ENCODE measurements around the gene C22orf23.
"Not testable (repeated sequence)": the region's sequence is repeated elsewhere in the genome, so short reads cannot be mapped to it uniquely, and the experiment has no call there.

C22orf23 gene

DNA sequence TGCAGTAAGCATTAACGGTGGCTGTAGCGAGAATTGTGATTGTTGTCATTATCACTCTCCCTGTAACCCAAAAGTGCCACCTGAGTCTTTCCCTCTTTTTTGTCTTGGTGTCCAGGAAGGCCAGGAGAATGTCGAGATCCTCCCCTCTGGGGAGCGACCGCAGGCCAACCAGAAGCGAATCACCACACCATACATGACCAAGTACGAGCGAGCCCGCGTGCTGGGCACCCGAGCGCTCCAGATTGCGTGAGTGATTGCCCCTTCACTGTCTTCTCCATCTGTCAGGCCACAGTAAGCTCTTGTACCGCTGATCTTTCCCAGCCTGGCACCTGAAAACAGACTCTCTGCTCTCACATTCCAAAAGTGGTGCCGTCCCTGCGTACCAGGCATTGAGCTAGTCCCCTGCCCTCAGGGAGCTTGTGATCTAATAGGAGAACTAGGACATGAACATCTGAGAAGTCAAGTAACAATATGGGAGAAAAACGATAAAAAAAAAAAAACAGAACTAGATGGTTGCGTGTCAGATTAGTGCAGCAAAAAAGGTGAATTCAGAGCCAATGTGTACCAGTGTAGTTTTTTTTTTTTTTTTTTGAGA, 5.9 kb upstream of the C22orf23 start:
- DNase-seq (ENCODE audit: insufficient read length, low spot score) (no peak), FAIRE-seq (no peak)
- TF ChIP-seq POLR2A (IDR thresholded peaks at IDR 0.05; ENCODE audit: low read depth, low read length) (no peak), POLR2AphosphoS5 (IDR thresholded peaks at IDR 0.05; ENCODE audit: low read depth, low read length) (no peak), PAX5 (IDR thresholded peaks at IDR 0.05; ENCODE audit: insufficient read depth, low read length, severe bottlenecking) (no peak), TAF1 (IDR thresholded peaks at IDR 0.05; ENCODE audit: low read depth, low read length) (no peak), SPI1 (IDR thresholded peaks at IDR 0.05; ENCODE audit: low read depth, low read length) (no peak), POU2F2 (IDR thresholded peaks at IDR 0.05; ENCODE audit: low read depth, low read length) (no peak)

- TF ChIP-seq PAX5 (IDR thresholded peaks at IDR 0.05; ENCODE audit: insufficient read depth, low read length, severe bottlenecking) (no peak), POLR2AphosphoS5 (IDR thresholded peaks at IDR 0.05; ENCODE audit: low read depth, low read length) (no peak), TAF1 (IDR thresholded peaks at IDR 0.05; ENCODE audit: low read depth, low read length) (no peak), POU2F2 (IDR thresholded peaks at IDR 0.05; ENCODE audit: low read depth, low read length) (no peak), POLR2A (IDR thresholded peaks at IDR 0.05; ENCODE audit: low read depth, low read length) (no peak), SPI1 (IDR thresholded peaks at IDR 0.05; ENCODE audit: low read depth, low read length) (no peak)
- DNase-seq (ENCODE audit: insufficient read length, low spot score), result no peak
- no peak for FAIRE-seq
These were observed 3.8 kb upstream of the C22orf23 start for GRCh38 chr22:37957232-37957631.

DNA sequence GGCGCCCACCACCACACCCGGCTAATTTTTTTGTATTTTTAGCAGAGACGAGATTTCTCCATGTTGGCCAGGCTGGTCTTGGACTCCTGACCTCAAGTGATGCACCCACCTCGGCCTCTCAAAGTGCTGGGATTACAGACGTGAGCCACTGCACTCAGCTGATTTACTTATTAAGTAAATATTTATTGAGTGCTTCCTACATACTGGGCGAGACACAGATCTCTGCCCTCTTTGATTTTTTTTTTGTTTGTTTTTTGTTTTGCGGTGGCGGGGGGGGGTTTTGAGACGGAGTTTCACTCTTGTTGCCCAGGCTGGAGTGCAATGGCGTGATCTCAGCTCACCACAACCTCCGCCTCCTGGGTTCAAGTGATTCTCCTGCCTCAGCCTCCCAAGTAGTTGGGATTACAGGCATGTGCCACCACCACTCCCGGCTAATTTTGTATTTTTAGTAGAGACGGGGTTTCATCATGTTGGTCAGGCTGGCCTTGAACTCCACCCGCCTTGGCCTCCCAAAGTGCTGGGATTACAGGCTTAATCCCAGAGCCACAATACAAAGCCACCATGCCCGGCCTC, 2.5 kb upstream of the C22orf23 start:
- not testable (repeated sequence) for FAIRE-seq; DNase-seq (ENCODE audit: insufficient read length, low spot score)

DNA sequence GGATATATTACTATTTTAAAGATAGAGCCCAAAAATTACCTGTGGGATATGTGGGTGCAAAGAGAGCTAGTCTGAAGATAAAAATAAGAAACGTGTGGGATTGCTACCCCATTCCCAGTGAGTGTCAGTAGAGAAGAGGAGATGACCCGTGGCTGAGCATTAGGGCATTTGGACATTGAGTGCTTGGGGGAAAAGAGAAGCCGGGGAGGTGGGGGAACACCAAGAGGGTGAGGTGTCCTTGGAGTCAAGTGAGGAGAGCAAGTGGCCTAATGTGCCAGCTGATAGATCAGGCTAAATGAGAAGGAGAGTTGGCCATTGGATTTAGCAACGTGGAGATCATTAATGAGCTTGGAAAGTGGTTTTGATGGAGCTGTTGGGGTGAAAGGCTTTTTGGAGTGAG, 1.3 kb upstream of the C22orf23 start:
- DNase-seq (ENCODE audit: insufficient read length, low spot score) (no peak), FAIRE-seq (no peak)
- TF ChIP-seq POLR2AphosphoS5 (IDR thresholded peaks at IDR 0.05; ENCODE audit: low read depth, low read length), result no peak
- TF ChIP-seq PAX5 (IDR thresholded peaks at IDR 0.05; ENCODE audit: insufficient read depth, low read length, severe bottlenecking), result no peak
- no peak for TF ChIP-seq SPI1 (IDR thresholded peaks at IDR 0.05; ENCODE audit: low read depth, low read length)
- no peak for TF ChIP-seq POLR2A (IDR thresholded peaks at IDR 0.05; ENCODE audit: low read depth, low read length)
- no peak for TF ChIP-seq TAF1 (IDR thresholded peaks at IDR 0.05; ENCODE audit: low read depth, low read length)
- no peak for TF ChIP-seq POU2F2 (IDR thresholded peaks at IDR 0.05; ENCODE audit: low read depth, low read length)

DNA sequence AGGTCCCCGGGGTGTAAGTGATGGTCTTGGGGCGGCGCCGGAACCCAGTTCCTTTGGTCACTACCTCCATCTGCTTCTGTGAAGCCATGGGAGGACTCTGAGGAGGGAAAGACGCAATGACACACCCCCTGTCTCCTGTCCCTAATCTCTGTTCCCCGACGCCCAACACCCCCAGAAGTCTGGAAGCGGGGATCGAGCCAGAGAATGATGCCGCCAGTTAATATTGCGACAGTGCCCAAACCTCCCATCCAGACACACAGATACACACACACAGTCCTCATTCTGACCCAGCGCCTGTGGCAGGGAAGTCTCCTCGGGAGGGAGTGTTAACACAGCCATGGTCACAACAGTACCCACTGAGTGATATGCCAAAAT, 352 bp downstream of the C22orf23 start:
- DNase-seq (ENCODE audit: insufficient read length, low spot score) (no peak), FAIRE-seq (no peak)
- no peak for TF ChIP-seq SPI1 (IDR thresholded peaks at IDR 0.05; ENCODE audit: low read depth, low read length)
- TF ChIP-seq POLR2A (IDR thresholded peaks at IDR 0.05; ENCODE audit: low read depth, low read length), result no peak
- no peak for TF ChIP-seq PAX5 (IDR thresholded peaks at IDR 0.05; ENCODE audit: insufficient read depth, low read length, severe bottlenecking)
- no peak for TF ChIP-seq TAF1 (IDR thresholded peaks at IDR 0.05; ENCODE audit: low read depth, low read length)
- TF ChIP-seq POLR2AphosphoS5 (IDR thresholded peaks at IDR 0.05; ENCODE audit: low read depth, low read length), result no peak
- TF ChIP-seq POU2F2 (IDR thresholded peaks at IDR 0.05; ENCODE audit: low read depth, low read length), result no peak

GRCh38 chr22:37952629-37953028, 772 bp downstream of the C22orf23 start:
- FAIRE-seq; DNase-seq (ENCODE audit: insufficient read length, low spot score): not testable (repeated sequence)

- TF ChIP-seq POLR2A (IDR thresholded peaks at IDR 0.05; ENCODE audit: low read depth, low read length) (no peak), TAF1 (IDR thresholded peaks at IDR 0.05; ENCODE audit: low read depth, low read length) (no peak), POLR2AphosphoS5 (IDR thresholded peaks at IDR 0.05; ENCODE audit: low read depth, low read length) (no peak), PAX5 (IDR thresholded peaks at IDR 0.05; ENCODE audit: insufficient read depth, low read length, severe bottlenecking) (no peak), SPI1 (IDR thresholded peaks at IDR 0.05; ENCODE audit: low read depth, low read length) (no peak), POU2F2 (IDR thresholded peaks at IDR 0.05; ENCODE audit: low read depth, low read length) (no peak)
- DNase-seq (ENCODE audit: insufficient read length, low spot score), result no peak
- FAIRE-seq, result no peak
These were observed 2.1 kb downstream of the C22orf23 start for GRCh38 chr22:37951305-37951704.

DNA sequence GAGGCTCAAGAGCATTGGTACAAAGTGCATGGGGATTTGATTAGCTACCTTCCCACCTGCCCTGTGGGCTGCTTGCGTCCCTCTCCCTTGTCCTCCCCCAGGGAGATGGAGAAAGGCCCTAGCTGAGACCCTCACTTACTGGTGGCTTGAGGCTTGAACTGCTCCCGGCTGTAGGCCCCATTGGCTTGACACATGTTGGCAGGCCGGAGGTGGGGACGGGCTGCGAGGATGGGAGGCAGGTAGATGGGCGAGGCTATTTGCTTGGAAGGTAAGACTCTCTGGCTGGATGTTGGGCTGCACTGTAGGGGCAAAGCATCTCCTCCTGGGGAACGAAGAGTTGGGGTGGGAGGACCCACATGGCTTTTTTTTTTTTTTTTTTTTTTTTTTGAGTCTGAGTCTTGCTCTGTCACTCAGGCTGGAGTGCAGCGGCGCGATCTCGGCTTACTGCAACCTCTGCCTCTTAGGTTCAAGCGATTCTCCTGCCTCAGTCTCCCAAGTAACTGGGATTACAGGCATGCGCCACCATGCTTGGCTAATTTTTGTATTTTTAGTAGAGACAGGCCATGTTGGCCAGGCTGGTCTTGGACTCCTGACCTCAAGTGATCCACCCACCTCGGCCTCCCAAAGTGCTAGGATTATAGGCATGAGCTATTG, 6.1 kb downstream of the C22orf23 start:
- not testable (repeated sequence) for FAIRE-seq; DNase-seq (ENCODE audit: insufficient read length, low spot score)

- FAIRE-seq; DNase-seq (ENCODE audit: insufficient read length, low spot score): not testable (repeated sequence)
These were observed 9.0 kb downstream of the C22orf23 start for GRCh38 chr22:37944423-37944822.

- no peak for TF ChIP-seq POU2F2 (IDR thresholded peaks at IDR 0.05; ENCODE audit: low read depth, low read length)
- TF ChIP-seq POLR2AphosphoS5 (IDR thresholded peaks at IDR 0.05; ENCODE audit: low read depth, low read length), result no peak
- no peak for TF ChIP-seq SPI1 (IDR thresholded peaks at IDR 0.05; ENCODE audit: low read depth, low read length)
- no peak for TF ChIP-seq PAX5 (IDR thresholded peaks at IDR 0.05; ENCODE audit: insufficient read depth, low read length, severe bottlenecking)
- TF ChIP-seq POLR2A (IDR thresholded peaks at IDR 0.05; ENCODE audit: low read depth, low read length), result no peak
- no peak for TF ChIP-seq TAF1 (IDR thresholded peaks at IDR 0.05; ENCODE audit: low read depth, low read length)
- DNase-seq (ENCODE audit: insufficient read length, low spot score) (no peak), FAIRE-seq (no peak)
These were observed 9.6 kb downstream of the C22orf23 start for GRCh38 chr22:37943825-37944198.
